GM10248 (cell line): ENCODE results near the gene HAP1.

ENCODE experiments used
- CTCF ChIA-PET: fragments of 300-600 bp; sonication (Branson Sonifier 250); formaldehyde crosslinking; extraction: SDS; loops from one replicate; lab custom pipeline; 2021; ENCODE audit warnings: antibody characterized with exemption; lab: Yijun Ruan, JAX
- POLR2A ChIA-PET: fragments of 350-650 bp; sonication (Branson Sonifier 250); formaldehyde crosslinking; extraction: SDS; loops from one replicate; lab custom pipeline; 2020; ENCODE audit warnings: antibody characterized with exemption; lab: Yijun Ruan, JAX
- DNase-seq: peaks from one replicate; pipeline ENCODE4 v3.0.0; 2012; ENCODE audit errors: extremely low spot score
- TF ChIP-seq, protein P1 (sequence below): IDR thresholded peaks from 2 replicates; pipeline ENCODE4 v1.5.1; 2012; ENCODE audit warnings: mild to moderate bottlenecking, low read depth; ENCODE audit errors: extremely low read depth, missing control alignments, control extremely low read depth

The HAP1 gene

DNA sequence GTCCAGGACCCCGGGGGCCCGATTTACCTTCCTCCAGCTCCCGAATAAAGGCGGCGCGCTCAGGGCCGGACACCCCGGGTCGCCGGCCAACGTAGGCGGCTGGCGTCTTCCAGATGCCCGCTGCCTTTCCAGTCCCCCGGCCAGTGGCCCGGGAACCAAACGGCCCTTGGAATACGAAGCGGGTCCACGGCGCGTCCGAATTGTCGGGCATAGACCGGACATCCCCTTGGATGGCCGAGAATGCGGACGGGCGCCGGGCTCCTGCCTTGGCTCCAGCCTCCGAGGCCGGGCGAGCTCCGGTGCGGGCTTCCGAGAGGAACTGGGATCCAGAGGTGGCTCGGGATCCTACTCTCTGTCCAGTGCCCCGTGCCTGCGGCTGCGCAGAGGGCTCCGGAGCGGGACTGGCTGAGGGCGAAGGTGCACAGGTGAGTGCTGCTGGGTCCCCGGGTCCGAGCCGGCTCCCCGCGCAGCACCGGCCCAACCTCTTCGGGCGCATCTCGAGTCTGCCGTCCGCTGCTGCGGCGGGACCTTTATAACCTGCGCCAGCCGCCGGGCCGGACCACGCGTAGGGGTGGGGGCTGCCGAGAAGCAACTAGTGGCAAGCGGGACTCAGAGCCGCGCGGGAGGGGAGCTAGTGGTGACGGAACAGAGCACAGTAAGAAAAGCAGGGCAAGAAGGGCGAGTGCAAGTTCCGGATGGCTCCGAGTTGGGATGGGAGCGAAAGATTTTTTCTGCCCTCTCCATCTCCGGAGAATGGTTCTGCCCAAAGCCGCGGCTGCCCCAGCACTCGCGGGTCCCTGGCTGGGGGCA lies at the start of gene HAP1:
HAP1 (minus strand) TSS at position 505 of the 810 bp plus-strand sequence; CDS start at position 496, 9 bp downstream.
- ChIA-PET POLR2A (no interaction called here), CTCF (interaction anchor here (4.7 kb wide), 1 partner anchor 66 kb away, joined by 53 read pairs; no protein-coding TSS in a partner anchor)
- DNase-seq, result no peak
- TF ChIP-seq, protein P1, sequence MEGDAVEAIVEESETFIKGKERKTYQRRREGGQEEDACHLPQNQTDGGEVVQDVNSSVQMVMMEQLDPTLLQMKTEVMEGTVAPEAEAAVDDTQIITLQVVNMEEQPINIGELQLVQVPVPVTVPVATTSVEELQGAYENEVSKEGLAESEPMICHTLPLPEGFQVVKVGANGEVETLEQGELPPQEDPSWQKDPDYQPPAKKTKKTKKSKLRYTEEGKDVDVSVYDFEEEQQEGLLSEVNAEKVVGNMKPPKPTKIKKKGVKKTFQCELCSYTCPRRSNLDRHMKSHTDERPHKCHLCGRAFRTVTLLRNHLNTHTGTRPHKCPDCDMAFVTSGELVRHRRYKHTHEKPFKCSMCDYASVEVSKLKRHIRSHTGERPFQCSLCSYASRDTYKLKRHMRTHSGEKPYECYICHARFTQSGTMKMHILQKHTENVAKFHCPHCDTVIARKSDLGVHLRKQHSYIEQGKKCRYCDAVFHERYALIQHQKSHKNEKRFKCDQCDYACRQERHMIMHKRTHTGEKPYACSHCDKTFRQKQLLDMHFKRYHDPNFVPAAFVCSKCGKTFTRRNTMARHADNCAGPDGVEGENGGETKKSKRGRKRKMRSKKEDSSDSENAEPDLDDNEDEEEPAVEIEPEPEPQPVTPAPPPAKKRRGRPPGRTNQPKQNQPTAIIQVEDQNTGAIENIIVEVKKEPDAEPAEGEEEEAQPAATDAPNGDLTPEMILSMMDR, result no peak

GRCh38 chr17:41782142-41782541 lies 47.7 kb upstream of the HAP1 start:
- POLR2A ChIA-PET, result no interaction called here
- DNase-seq, result no peak
- TF ChIP-seq, protein P1, result no peak
- CTCF ChIA-PET, result no interaction called here

DNA sequence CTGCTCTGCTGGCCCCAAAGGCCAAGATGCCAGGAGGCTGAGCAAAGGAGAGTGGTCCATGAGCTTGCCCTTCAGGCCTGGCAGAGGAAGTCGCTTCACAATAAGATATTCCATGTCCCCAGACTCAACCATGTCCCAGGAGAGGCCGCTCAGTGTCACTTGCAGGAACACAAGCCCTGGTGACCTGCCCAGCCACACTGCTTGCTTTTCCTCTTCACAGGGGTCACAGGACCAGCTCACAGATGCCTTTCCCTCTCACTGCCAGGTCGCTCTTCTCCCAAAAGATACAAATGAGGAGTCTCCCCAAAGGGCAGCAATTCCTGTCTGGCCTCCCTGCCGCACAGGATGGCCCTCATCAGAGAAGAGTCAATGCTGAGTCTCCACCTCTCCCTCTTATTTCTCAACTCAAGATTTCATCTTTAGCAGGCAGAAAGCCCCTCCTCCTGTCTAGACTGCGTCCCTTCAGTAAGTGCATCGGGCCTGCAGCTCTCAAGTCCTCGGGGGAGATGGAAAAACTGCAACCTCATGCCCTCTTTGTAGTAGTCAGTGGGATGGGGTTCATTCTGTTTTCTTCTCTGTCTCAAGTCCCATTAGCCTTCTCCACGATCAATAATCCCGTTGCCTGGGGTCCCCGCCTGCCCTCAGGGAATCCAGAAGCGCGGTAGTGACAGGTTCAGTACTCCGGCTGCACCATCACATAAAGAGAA lies 47.1 kb upstream of the HAP1 start:
- no peak for DNase-seq
- ChIA-PET POLR2A (no interaction called here), CTCF (interaction anchor here (0.6 kb wide), 1 partner anchor 13 kb away, joined by 4 read pairs; no protein-coding TSS in a partner anchor)
- TF ChIP-seq, protein P1, result no peak

GRCh38 chr17:41779954-41780353 lies 45.5 kb upstream of the HAP1 start:
- no peak for DNase-seq
- POLR2A ChIA-PET, result no interaction called here
- CTCF ChIA-PET, result interaction anchor here (0.7 to 1.5 kb wide), 3 partner anchors 11 to 42 kb away, joined by 3 to 5 read pairs (median 3); no protein-coding TSS in a partner anchor

GRCh38 chr17:41777574-41778188 lies 43.2 kb upstream of the HAP1 start:
- CTCF ChIA-PET, result interaction anchor here (1.3 to 2.2 kb wide), 5 partner anchors 9 to 272 kb away, joined by 3 to 7 read pairs (median 5); partner anchors contain the start of genes JUP and P3H4
- TF ChIP-seq, protein P1, result no peak
- POLR2A ChIA-PET, result interaction anchor here (1.2 kb wide), 1 partner anchor 9 kb away, joined by 4 read pairs; the partner anchor contains the start of gene JUP
- no peak for DNase-seq

More at GRCh38 chr17:41779954-41780353, 45.5 kb upstream of the HAP1 start:
- TF ChIP-seq, protein P1, result no peak
